Mesendoderm (in vitro differentiated cells): ENCODE data around the gene ARL6IP4.
"Not testable (repeated sequence)": the region's sequence is repeated elsewhere in the genome, so short reads cannot be mapped to it uniquely, and the experiment has no call there.

Source experiments
- DNase-seq: peaks from one replicate; pipeline ENCODE4 v3.0.0; 2013
- H2AK5ac ChIP-seq: 2 replicates; pipeline ENCODE4 v1.6.1; 2013; ENCODE audit warnings: low read length, inconsistent platforms
- H2BK120ac ChIP-seq: 2 replicates; pipeline ENCODE4 v1.6.1; 2013; ENCODE audit warnings: low read depth, mild to moderate bottlenecking, low read length, moderate library complexity, mixed read lengths
- H2BK15ac ChIP-seq: replicated peaks from 2 replicates; pipeline ENCODE4 v1.6.1; 2013; ENCODE audit warnings: low read depth, mild to moderate bottlenecking, moderate library complexity
- H2BK5ac ChIP-seq: 2 replicates; pipeline ENCODE4 v1.6.1; 2013; ENCODE audit warnings: low read length, inconsistent platforms
- H3K18ac ChIP-seq: 2 replicates; pipeline ENCODE4 v1.6.1; 2013; ENCODE audit warnings: mild to moderate bottlenecking, low read length, mixed read lengths
- H3K23ac ChIP-seq: one replicate; pipeline ENCODE4 v1.6.1; 2013; ENCODE audit warnings: low read length
- H3K27ac ChIP-seq: 2 replicates; pipeline ENCODE4 v1.5.1; 2013; ENCODE audit warnings: low read depth, mild to moderate bottlenecking, inconsistent platforms, low read length, moderate library complexity
- H3K27me3 ChIP-seq: 2 replicates; pipeline ENCODE4 v1.6.1; 2013; ENCODE audit warnings: low read length, control low read depth, mild to moderate bottlenecking, inconsistent platforms; ENCODE audit not compliant: insufficient read depth, poor library complexity
- H3K36me3 ChIP-seq: 2 replicates; pipeline ENCODE4 v1.6.1; 2013; ENCODE audit warnings: low read length, inconsistent platforms; ENCODE audit not compliant: control insufficient read depth, insufficient read depth
- H3K4ac ChIP-seq: one replicate; pipeline ENCODE4 v1.6.1; 2013; ENCODE audit warnings: low read depth, mild to moderate bottlenecking, low read length, moderate library complexity
- H3K4me1 ChIP-seq: 2 replicates; pipeline ENCODE4 v1.6.1; 2013; ENCODE audit warnings: low read depth, low read length, inconsistent platforms; ENCODE audit not compliant: control insufficient read depth
- H3K4me2 ChIP-seq: 2 replicates; pipeline ENCODE4 v1.6.1; 2013; ENCODE audit warnings: low read length
- H3K4me3 ChIP-seq: 2 replicates; pipeline ENCODE4 v1.5.1; 2013; ENCODE audit warnings: mild to moderate bottlenecking, low read length
- H3K56ac ChIP-seq: one replicate; pipeline ENCODE4 v1.6.1; 2013; ENCODE audit warnings: low read length
- H3K79me1 ChIP-seq: 2 replicates; pipeline ENCODE4 v1.6.1; 2013; ENCODE audit warnings: low read length, inconsistent platforms
- H3K79me2 ChIP-seq: 2 replicates; pipeline ENCODE4 v1.6.1; 2013; ENCODE audit warnings: mild to moderate bottlenecking, low read length; ENCODE audit not compliant: control insufficient read depth, insufficient read depth
- H3K9ac ChIP-seq: 2 replicates; pipeline ENCODE4 v1.6.1; 2013; ENCODE audit warnings: low read length, inconsistent platforms
- H4K5ac ChIP-seq: one replicate; pipeline ENCODE4 v1.6.1; 2013; ENCODE audit warnings: low read length
- H4K8ac ChIP-seq: one replicate; pipeline ENCODE4 v1.6.1; 2013; ENCODE audit warnings: low read depth, mild to moderate bottlenecking, control low read depth, low read length, moderate library complexity
- WGBS: extraction: QIAGEN DNeasy Blood & Tissue Kit; methylation state at CpG from one replicate; pipeline ENCODE4 v1.1.7; 2013; ENCODE audit warnings: low lambda C conversion rate, missing lambda C conversion rate; ENCODE audit not compliant: insufficient coverage; ENCODE audit errors: extremely low coverage; 5-methylcytosine and 5-hydroxymethylcytosine counted together

The ARL6IP4 gene

DNA sequence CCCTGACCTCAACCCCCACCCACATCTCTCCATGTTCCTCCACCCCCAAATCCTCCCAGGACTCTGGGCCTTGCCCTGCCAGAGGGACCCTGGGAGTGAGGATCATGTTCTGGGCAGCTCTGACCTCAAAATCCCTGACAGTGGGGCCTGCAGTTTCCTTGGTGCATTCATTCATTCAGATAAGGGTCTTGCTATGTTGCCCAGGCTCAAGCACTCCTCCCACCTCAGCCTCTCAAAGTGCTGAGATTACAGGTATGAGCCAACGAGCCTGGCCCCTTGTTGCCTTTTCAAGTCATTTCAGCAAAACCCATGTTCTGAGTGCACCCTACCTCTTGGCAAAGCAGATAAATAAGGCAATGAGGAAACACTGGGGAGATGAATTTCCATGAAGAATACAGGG lies 29.6 kb downstream of the ARL6IP4 start:
- H3K79me1 ChIP-seq, result no peaks in the 10 kb centered on the region
- WGBS, result no CpG with 5 or more reads among the region's 1 CpG
- H3K4me1 ChIP-seq, result no peaks in the 10 kb centered on the region
- H2BK15ac ChIP-seq, result no peak overlapping the region
- no peak overlapping the region for H3K4ac ChIP-seq
- H3K4me3 ChIP-seq, result no peak overlapping the region
- no peak overlapping the region for H3K23ac ChIP-seq
- no peak overlapping the region for H3K4me2 ChIP-seq
- no peak overlapping the region for H4K8ac ChIP-seq
- H3K27me3 ChIP-seq, result no peaks in the 10 kb centered on the region
- no peak overlapping the region for H3K18ac ChIP-seq
- no peak overlapping the region for H2BK120ac ChIP-seq
- no peak overlapping the region for H3K9ac ChIP-seq
- no peak overlapping the region for H4K5ac ChIP-seq
- no peak overlapping the region for H2BK5ac ChIP-seq
- H3K27ac ChIP-seq, result no peak overlapping the region
- H3K56ac ChIP-seq, result no peak overlapping the region
- no peak overlapping the region for H2AK5ac ChIP-seq
- H3K79me2 ChIP-seq, result no peaks in the 10 kb centered on the region
- no peaks in the 10 kb centered on the region for H3K36me3 ChIP-seq
- DNase-seq, result no peak

DNA sequence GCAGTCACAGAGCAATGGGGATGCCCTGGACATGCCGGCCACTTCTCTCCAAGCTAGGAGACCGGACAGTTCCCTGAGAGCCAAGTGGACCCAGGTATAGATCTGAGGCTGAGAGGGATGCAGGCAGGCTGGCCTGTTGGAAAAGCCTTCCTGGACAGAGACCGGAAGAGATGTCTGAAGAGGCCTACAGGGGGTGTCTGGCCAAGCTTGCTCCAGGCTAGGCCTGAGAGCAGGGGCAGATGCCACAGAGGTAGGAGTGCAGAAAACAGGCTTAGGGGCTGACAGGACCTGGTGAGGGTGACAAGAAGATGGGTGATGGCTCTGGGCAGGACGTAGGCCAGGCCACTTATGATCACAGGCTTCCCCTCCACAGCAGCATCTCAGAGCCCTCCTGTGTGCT lies 30.2 kb downstream of the ARL6IP4 start:
- no peak overlapping the region for H4K8ac ChIP-seq
- no peak overlapping the region for H3K4me2 ChIP-seq

DNA sequence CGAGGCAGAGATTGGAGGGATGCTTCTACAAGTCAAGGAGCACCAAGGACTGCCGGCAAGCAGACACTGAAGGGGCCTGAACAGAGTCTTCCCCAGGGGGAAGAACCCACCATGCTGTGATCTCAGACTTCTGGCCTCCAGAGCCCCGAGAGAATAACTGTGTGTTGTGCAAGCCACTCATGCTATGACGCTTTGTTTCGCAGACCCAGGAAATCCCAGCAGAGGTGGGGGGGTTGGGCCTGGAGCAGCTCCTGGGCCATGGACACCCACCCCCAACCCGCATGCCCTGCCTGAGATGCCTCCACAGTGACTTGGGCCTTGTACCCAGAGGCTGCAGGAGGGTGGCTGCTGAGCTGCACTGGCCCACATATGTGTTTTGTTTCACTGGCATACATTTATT lies 31.2 kb downstream of the ARL6IP4 start:
- DNase-seq, result no peak
- WGBS, result no CpG with 5 or more reads among the region's 6 CpGs

More for the DNA sequence above, 30.2 kb downstream of the ARL6IP4 start:
- Histone ChIP-seq H3K56ac (no peak overlapping the region), H3K79me1 (no peaks in the 10 kb centered on the region), H3K4me3 (no peak overlapping the region), H2BK5ac (no peak overlapping the region), H2BK120ac (no peak overlapping the region), H3K18ac (no peak overlapping the region), H3K4me1 (no peaks in the 10 kb centered on the region), H3K23ac (no peak overlapping the region), H4K5ac (no peak overlapping the region), H3K27me3 (no peaks in the 10 kb centered on the region), H3K4ac (no peak overlapping the region), H3K36me3 (no peaks in the 10 kb centered on the region), H3K9ac (no peak overlapping the region), H2AK5ac (no peak overlapping the region), H2BK15ac (no peak overlapping the region), H3K27ac (no peak overlapping the region), H3K79me2 (no peaks in the 10 kb centered on the region)
- no CpG with 5 or more reads among the region's 4 CpGs for WGBS
- no peak for DNase-seq

DNA sequence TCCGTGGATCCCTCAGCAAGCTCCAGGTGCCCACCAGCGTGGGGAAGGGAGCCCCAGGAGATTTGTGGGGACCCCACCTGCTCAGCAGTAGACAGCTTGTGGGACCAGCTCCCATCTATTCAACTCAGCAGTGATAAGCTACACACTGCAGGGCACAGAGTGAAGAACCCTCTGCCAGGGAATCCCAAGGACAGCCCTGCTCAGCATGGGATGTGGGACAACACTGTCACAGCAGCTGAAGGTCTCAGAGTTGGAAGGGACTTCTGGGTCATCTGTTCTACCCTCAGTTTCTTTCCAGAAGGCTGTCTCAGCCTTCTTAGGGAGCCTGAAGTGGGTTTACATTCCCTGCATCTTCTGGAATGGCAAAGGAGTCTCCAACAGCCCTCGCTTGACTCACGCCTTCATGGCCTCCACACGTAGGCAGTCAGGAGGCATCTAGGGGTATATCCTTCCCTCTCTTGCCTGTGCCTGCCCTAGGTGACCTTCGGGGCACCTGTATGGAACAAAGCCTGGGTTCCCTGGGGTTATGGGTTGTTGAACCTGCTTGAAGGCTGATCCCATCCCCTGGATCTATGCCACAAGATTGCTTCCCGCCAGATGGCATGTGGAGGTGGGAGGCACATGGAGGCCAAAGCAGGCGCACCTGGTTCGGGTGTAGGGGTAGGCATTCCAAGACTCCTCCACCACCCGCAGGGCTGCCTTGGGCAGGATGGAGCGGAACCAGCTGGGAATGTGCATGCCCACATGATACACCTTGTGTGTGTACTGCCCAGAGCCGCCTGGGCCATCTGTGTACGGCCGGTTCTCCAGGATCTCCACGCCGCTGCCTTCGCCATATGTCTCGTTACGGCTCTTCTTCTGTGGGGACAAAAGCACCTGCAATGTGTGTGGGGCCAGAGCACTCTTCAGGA lies 33.0 kb downstream of the ARL6IP4 start:
- no peak overlapping the region for H2BK15ac ChIP-seq
- H3K23ac ChIP-seq, result no peak overlapping the region
- H3K18ac ChIP-seq, result no peak overlapping the region
- no peak overlapping the region for H3K4me2 ChIP-seq
- no CpG with 5 or more reads among the region's 19 CpGs for WGBS
- no peaks in the 10 kb centered on the region for H3K36me3 ChIP-seq
- no peak overlapping the region for H2AK5ac ChIP-seq
- H4K8ac ChIP-seq, result no peak overlapping the region
- no peaks in the 10 kb centered on the region for H3K27me3 ChIP-seq
- no peaks in the 10 kb centered on the region for H3K79me1 ChIP-seq
- no peak overlapping the region for H2BK5ac ChIP-seq
- no peak for DNase-seq
- H3K9ac ChIP-seq, result no peak overlapping the region
- H4K5ac ChIP-seq, result no peak overlapping the region
- no peak overlapping the region for H3K56ac ChIP-seq
- no peak overlapping the region for H3K4me3 ChIP-seq
- H2BK120ac ChIP-seq, result no peak overlapping the region
- no peaks in the 10 kb centered on the region for H3K79me2 ChIP-seq
- no peaks in the 10 kb centered on the region for H3K4me1 ChIP-seq
- no peak overlapping the region for H3K27ac ChIP-seq
- H3K4ac ChIP-seq, result no peak overlapping the region

More for the DNA sequence above, 31.2 kb downstream of the ARL6IP4 start:
- H3K4me1 ChIP-seq, result no peaks in the 10 kb centered on the region
- no peak overlapping the region for H2BK5ac ChIP-seq
- no peak overlapping the region for H2BK15ac ChIP-seq
- H3K9ac ChIP-seq, result no peak overlapping the region
- no peak overlapping the region for H2BK120ac ChIP-seq
- H3K27me3 ChIP-seq, result no peaks in the 10 kb centered on the region
- H3K79me2 ChIP-seq, result no peaks in the 10 kb centered on the region
- no peak overlapping the region for H4K8ac ChIP-seq
- no peak overlapping the region for H2AK5ac ChIP-seq
- H3K56ac ChIP-seq, result no peak overlapping the region
- H3K36me3 ChIP-seq, result no peaks in the 10 kb centered on the region
- H4K5ac ChIP-seq, result no peak overlapping the region
- H3K4me3 ChIP-seq, result no peak overlapping the region
- no peak overlapping the region for H3K23ac ChIP-seq
- H3K79me1 ChIP-seq, result no peaks in the 10 kb centered on the region
- H3K4ac ChIP-seq, result no peak overlapping the region
- H3K4me2 ChIP-seq, result no peak overlapping the region
- no peak overlapping the region for H3K18ac ChIP-seq
- H3K27ac ChIP-seq, result no peak overlapping the region

DNA sequence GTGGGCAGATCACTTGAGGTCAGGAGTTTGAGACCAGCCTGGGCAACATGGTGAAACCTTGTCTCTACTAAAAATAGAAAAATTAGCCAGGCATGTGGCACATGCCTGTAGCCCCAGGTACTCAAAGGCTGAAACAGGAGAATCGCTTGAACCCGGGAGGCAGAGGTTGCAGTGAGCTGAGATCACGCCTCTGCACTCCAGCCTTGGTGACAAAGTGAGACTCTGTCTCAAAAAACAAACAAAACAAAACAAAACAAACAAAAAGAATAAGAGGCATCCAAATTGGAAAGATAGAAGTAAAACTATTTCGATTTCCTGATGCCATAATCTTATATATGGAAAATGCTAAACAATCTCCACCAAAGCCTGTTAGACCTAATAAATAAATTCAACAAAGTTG lies 34.0 kb downstream of the ARL6IP4 start:
- not testable (repeated sequence) for H3K79me2 ChIP-seq, H4K8ac ChIP-seq, H2BK15ac ChIP-seq, H2AK5ac ChIP-seq, H2BK5ac ChIP-seq, H3K4me1 ChIP-seq, H4K5ac ChIP-seq, H3K18ac ChIP-seq, H3K4ac ChIP-seq, H3K27me3 ChIP-seq, H3K36me3 ChIP-seq, H3K4me3 ChIP-seq, H3K79me1 ChIP-seq, DNase-seq, H3K27ac ChIP-seq, H3K4me2 ChIP-seq, H3K23ac ChIP-seq, H3K9ac ChIP-seq, H3K56ac ChIP-seq, H2BK120ac ChIP-seq
- no CpG with 5 or more reads among the region's 4 CpGs for WGBS

DNA sequence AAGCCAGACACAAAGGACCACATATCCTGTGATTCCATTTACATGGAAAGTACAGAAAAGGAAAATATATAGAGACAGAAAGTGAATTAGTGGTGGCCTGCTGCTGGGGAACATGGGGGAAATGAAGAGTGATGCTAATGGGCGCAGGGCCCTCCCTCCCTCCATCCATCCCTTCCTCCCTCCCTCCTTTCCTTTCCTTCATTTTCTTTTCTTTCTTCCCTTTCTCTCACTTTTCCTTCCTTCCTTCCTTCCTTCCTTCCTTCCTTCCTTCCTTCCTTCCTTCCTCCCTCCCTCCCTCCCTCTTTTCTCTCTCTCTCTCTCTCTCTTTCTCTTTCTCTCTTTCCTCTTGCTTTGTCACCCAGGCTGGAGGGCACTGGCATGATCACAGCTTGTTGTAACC lies 37.3 kb downstream of the ARL6IP4 start:
- no peaks in the 10 kb centered on the region for H3K4me1 ChIP-seq
- H3K36me3 ChIP-seq, result no peaks in the 10 kb centered on the region
- no peak overlapping the region for H2AK5ac ChIP-seq
- no peak overlapping the region for H4K8ac ChIP-seq
- no peak overlapping the region for H2BK15ac ChIP-seq
- no peak overlapping the region for H3K9ac ChIP-seq
- no peak overlapping the region for H2BK120ac ChIP-seq
- H2BK5ac ChIP-seq, result no peak overlapping the region
- H3K27me3 ChIP-seq, result no peaks in the 10 kb centered on the region
- H3K4me3 ChIP-seq, result no peak overlapping the region
- H3K18ac ChIP-seq, result no peak overlapping the region
- no peaks in the 10 kb centered on the region for H3K79me1 ChIP-seq
- no peak overlapping the region for H3K4me2 ChIP-seq
- no peak for DNase-seq
- no peak overlapping the region for H3K56ac ChIP-seq
- no peaks in the 10 kb centered on the region for H3K79me2 ChIP-seq
- no CpG with 5 or more reads among the region's 1 CpG for WGBS
- H3K23ac ChIP-seq, result no peak overlapping the region
- H4K5ac ChIP-seq, result no peak overlapping the region
- no peak overlapping the region for H3K27ac ChIP-seq
- no peak overlapping the region for H3K4ac ChIP-seq
